Measurements from ENCODE around the gene OPTN.

OPTN gene

GRCh38 chr10:13113544-13113943, 13.6 kb downstream of the OPTN start:
- no peaks in the 10 kb centered on the region for H3K36me3 ChIP-seq (ENCODE audit: insufficient read depth, low read length)

GRCh38 chr10:13115832-13116803, 16.2 kb downstream of the OPTN start:
- Histone ChIP-seq H3K4me2 (ENCODE audit: low read length) (no peak overlapping the region), H3F3A (ENCODE audit: insufficient read depth, low read length) (no peaks in the 10 kb centered on the region), H3K27me3 (ENCODE audit: insufficient read depth, low read length) (no peaks in the 10 kb centered on the region), H2AFZ (ENCODE audit: low read length) (no peak overlapping the region), H3K4me3 (ENCODE audit: low read depth, low read length, poor library complexity, severe bottlenecking) (no peak overlapping the region), H3K9me2 (ENCODE audit: low read depth, low read length) (no peaks in the 10 kb centered on the region), H3K4me1 (ENCODE audit: insufficient read depth, low read length, severe bottlenecking) (no peaks in the 10 kb centered on the region), H4K20me1 (ENCODE audit: insufficient read depth, low read length) (no peaks in the 10 kb centered on the region), H3K9ac (ENCODE audit: low read length) (no peak overlapping the region), H3K79me2 (ENCODE audit: insufficient read depth, low read length) (no peaks in the 10 kb centered on the region), H3K27ac (ENCODE audit: low read depth, low read length, poor library complexity, severe bottlenecking) (no peak overlapping the region), H3K36me3 (ENCODE audit: insufficient read depth, low read length) (no peaks in the 10 kb centered on the region), H3K9me3 (ENCODE audit: low read length) (no peaks in the 10 kb centered on the region)
- no peak for TF ChIP-seq EZH2 (IDR thresholded peaks at IDR 0.05; ENCODE audit: borderline replicate concordance, low read length)
- TF ChIP-seq CTCF (IDR thresholded peaks at IDR 0.05; ENCODE audit: low read length): no peak

More at GRCh38 chr10:13113544-13113943, 13.6 kb downstream of the OPTN start:
- Histone ChIP-seq H3K9me2 (ENCODE audit: low read depth, low read length) (no peaks in the 10 kb centered on the region), H3K4me2 (ENCODE audit: low read length) (no peak overlapping the region), H3K4me3 (ENCODE audit: low read depth, low read length, poor library complexity, severe bottlenecking) (no peak overlapping the region), H3K4me1 (ENCODE audit: insufficient read depth, low read length, severe bottlenecking) (no peaks in the 10 kb centered on the region), H3F3A (ENCODE audit: insufficient read depth, low read length) (no peaks in the 10 kb centered on the region), H3K27ac (ENCODE audit: low read depth, low read length, poor library complexity, severe bottlenecking) (no peak overlapping the region), H3K27me3 (ENCODE audit: insufficient read depth, low read length) (no peaks in the 10 kb centered on the region), H3K9me3 (ENCODE audit: low read length) (no peaks in the 10 kb centered on the region), H2AFZ (ENCODE audit: low read length) (no peak overlapping the region), H3K79me2 (ENCODE audit: insufficient read depth, low read length) (no peaks in the 10 kb centered on the region), H4K20me1 (ENCODE audit: insufficient read depth, low read length) (no peaks in the 10 kb centered on the region), H3K9ac (ENCODE audit: low read length) (no peak overlapping the region)
- TF ChIP-seq EZH2 (IDR thresholded peaks at IDR 0.05; ENCODE audit: borderline replicate concordance, low read length) (no peak), CTCF (IDR thresholded peaks at IDR 0.05; ENCODE audit: low read length) (no peak)

- no peak overlapping the region for H3K9ac ChIP-seq (ENCODE audit: low read length)
- H3K79me2 ChIP-seq (ENCODE audit: insufficient read depth, low read length): no peaks in the 10 kb centered on the region
- no peak overlapping the region for H3K4me3 ChIP-seq (ENCODE audit: low read depth, low read length, poor library complexity, severe bottlenecking)
- no peaks in the 10 kb centered on the region for H3K9me3 ChIP-seq (ENCODE audit: low read length)
- no peaks in the 10 kb centered on the region for H3K36me3 ChIP-seq (ENCODE audit: insufficient read depth, low read length)
- no peaks in the 10 kb centered on the region for H3F3A ChIP-seq (ENCODE audit: insufficient read depth, low read length)
- H3K27me3 ChIP-seq (ENCODE audit: insufficient read depth, low read length): no peaks in the 10 kb centered on the region
- no peak overlapping the region for H2AFZ ChIP-seq (ENCODE audit: low read length)
- no peak overlapping the region for H3K4me2 ChIP-seq (ENCODE audit: low read length)
- TF ChIP-seq EZH2 (IDR thresholded peaks at IDR 0.05; ENCODE audit: borderline replicate concordance, low read length): no peak
- TF ChIP-seq CTCF (IDR thresholded peaks at IDR 0.05; ENCODE audit: low read length): no peak
- no peak overlapping the region for H3K27ac ChIP-seq (ENCODE audit: low read depth, low read length, poor library complexity, severe bottlenecking)
- H4K20me1 ChIP-seq (ENCODE audit: insufficient read depth, low read length): no peaks in the 10 kb centered on the region
- H3K9me2 ChIP-seq (ENCODE audit: low read depth, low read length): no peaks in the 10 kb centered on the region
- H3K4me1 ChIP-seq (ENCODE audit: insufficient read depth, low read length, severe bottlenecking): no peaks in the 10 kb centered on the region
These were observed 18.1 kb downstream of the OPTN start for GRCh38 chr10:13117841-13118783.

Data from OCI-LY1 (cell line).